Activated CD8-positive, alpha-beta T cell treated with anti-CD3 and anti-CD28 coated beads for 36 hours (primary cell): ENCODE data around the gene MED28. TPM values are rescaled to one million over a fixed set of nuclear protein-coding genes. Genes with fewer than 3 reads are reported as not detected.
"Not testable (repeated sequence)": the region's sequence is repeated elsewhere in the genome, so short reads cannot be mapped to it uniquely, and the experiment has no call there.

Experiments used
- ATAC-seq: fragments of 200-7000 bp; cut with Tn5 transposase; one replicate; pipeline ENCODE4 v1.10.0; 2021; ENCODE audit warnings: mild to moderate bottlenecking, moderate library complexity
- CTCF ChIA-PET: fragments of 350-600 bp; sonication (Branson Sonifier 250); formaldehyde crosslinking; loops from one replicate; lab custom pipeline; 2021; ENCODE audit warnings: antibody characterized with exemption; lab: Charles Lee
- POLR2A ChIA-PET: fragments of 350-600 bp; sonication (Branson Sonifier 250); formaldehyde crosslinking; loops from one replicate; lab custom pipeline; 2021; ENCODE audit warnings: antibody characterized with exemption; lab: Charles Lee
- DNase-seq: peaks from one replicate; pipeline ENCODE4 v3.0.0-alpha.2; 2020
- H3K27ac Mint-ChIP-seq: one replicate; pipeline ENCODE4 v1.8.0; 2021; ENCODE audit warnings: mild to moderate bottlenecking, mixed read lengths
- H3K27me3 Mint-ChIP-seq: one replicate; pipeline ENCODE4 v1.8.0; 2021; ENCODE audit warnings: mixed read lengths
- H3K36me3 Mint-ChIP-seq: one replicate; pipeline ENCODE4 v1.8.0; 2021; ENCODE audit warnings: low read depth, mixed read lengths
- H3K4me1 Mint-ChIP-seq: one replicate; pipeline ENCODE4 v1.8.0; 2021; ENCODE audit warnings: low read depth, mixed read lengths
- H3K4me3 Mint-ChIP-seq: one replicate; pipeline ENCODE4 v1.8.0; 2021; ENCODE audit warnings: mild to moderate bottlenecking, moderate library complexity, mixed read lengths
- H3K9me3 Mint-ChIP-seq: one replicate; pipeline ENCODE4 v1.8.0; 2021; ENCODE audit warnings: mixed read lengths
- CTCF ChIP-seq: fragments of 200-600 bp; IDR thresholded peaks from one replicate; pipeline ENCODE4 v1.8.0; 2022; ENCODE audit warnings: antibody characterized with exemption, mild to moderate bottlenecking
- intact Hi-C: fragments of 100-400 bp; cut with micrococcal nuclease; formaldehyde crosslinking; loops from one replicate; pipeline ENCODE4 v1.10.0; 2022
- total RNA-seq, 2 experiments: library from RNA; stranded (reverse); gene quantifications; one replicate each; pipeline ENCODE4 v1.2.3, GENCODE V29; 2021

MED28 gene
- 10 to 100 TPM; 56.3 to 60.8 TPM for total RNA-seq

- Mint-ChIP-seq H3K9me3 (no peaks in the 10 kb centered on the region), H3K4me3 (peak within 1 kb of the TSS; percentile 100), H3K4me1 (peaks cover 35% of the 10 kb centered on the region), H3K27ac (peak within 1 kb of the TSS; percentile 98), H3K27me3 (peaks cover 1% of the 10 kb centered on the region), H3K36me3 (peaks cover 26% of the 10 kb centered on the region)
- ChIA-PET CTCF (interaction anchor here (0.9 to 1.9 kb wide), 5 partner anchors 10 to 195 kb away, joined by 3 to 5 read pairs (median 4); no protein-coding TSS in a partner anchor), POLR2A (interaction anchor here (0.7 to 3.7 kb wide), 14 partner anchors 9 to 196 kb away, joined by 3 to 24 read pairs (median 4); partner anchors contain the start of genes DCAF16 and NCAPG)
- ATAC-seq (peak; percentile 87), DNase-seq (peak; percentile 99)
- intact Hi-C loops = loop anchor here (1.0 kb wide), 1 partner anchor 36 kb away; no protein-coding TSS in a partner anchor
- no peak for TF ChIP-seq CTCF
Observed at GRCh38 chr4:17614416-17615299, at the start of gene MED28. Gene MED28, plus strand, starts transcription at chr4:17614641. Its CDS starts 14 bp downstream, at chr4:17614655.

GRCh38 chr4:17565846-17566245, 48.6 kb upstream of the MED28 start:
- intact Hi-C loops = no loop called here
- TF ChIP-seq CTCF = no peak
- no peak for ATAC-seq
- DNase-seq = no peak
- no peaks in the 10 kb centered on the region for H3K4me1 Mint-ChIP-seq
- CTCF ChIA-PET = interaction anchor here (1.2 kb wide), 1 partner anchor 7 kb away, joined by 3 read pairs; no protein-coding TSS in a partner anchor
- POLR2A ChIA-PET = no interaction called here
- H3K27me3 Mint-ChIP-seq = no peaks in the 10 kb centered on the region
- no peaks in the 10 kb centered on the region for H3K9me3 Mint-ChIP-seq
- H3K36me3 Mint-ChIP-seq = no peaks in the 10 kb centered on the region
- H3K27ac Mint-ChIP-seq = no peak overlapping the region
- H3K4me3 Mint-ChIP-seq = no peak overlapping the region

GRCh38 chr4:17567271-17567670, 47.2 kb upstream of the MED28 start:
- Mint-ChIP-seq H3K9me3 (no peaks in the 10 kb centered on the region), H3K36me3 (no peaks in the 10 kb centered on the region), H3K27ac (no peak overlapping the region), H3K4me3 (no peak overlapping the region), H3K4me1 (no peaks in the 10 kb centered on the region), H3K27me3 (no peaks in the 10 kb centered on the region)
- no peak for ATAC-seq
- DNase-seq = no peak
- CTCF ChIA-PET = no interaction called here
- TF ChIP-seq CTCF = no peak
- POLR2A ChIA-PET = no interaction called here
- intact Hi-C loops = no loop called here

GRCh38 chr4:17574206-17574605, 40.2 kb upstream of the MED28 start:
- Mint-ChIP-seq H3K4me3 (no peak overlapping the region), H3K4me1 (peaks cover 9% of the 10 kb centered on the region), H3K36me3 (peaks cover 14% of the 10 kb centered on the region), H3K27ac (peak overlapping the region; percentile 20), H3K9me3 (no peaks in the 10 kb centered on the region), H3K27me3 (no peaks in the 10 kb centered on the region)
- intact Hi-C loops = loop anchor here (10.0 kb wide), 1 partner anchor 231 kb away; no protein-coding TSS in a partner anchor
- no peak for TF ChIP-seq CTCF
- ChIA-PET POLR2A (interaction anchor here (0.6 to 2.1 kb wide), 3 partner anchors 40 to 62 kb away, joined by 3 to 5 read pairs (median 3); partner anchors contain the start of gene MED28), CTCF (interaction anchor here (2.0 to 2.5 kb wide), 2 partner anchors 26 to 62 kb away, joined by 5 to 15 read pairs; no protein-coding TSS in a partner anchor)
- DNase-seq (no peak), ATAC-seq (no peak)

GRCh38 chr4:17575177-17575576, 39.3 kb upstream of the MED28 start:
- intact Hi-C loops = loop anchor here (10.0 kb wide), 1 partner anchor 230 kb away; no protein-coding TSS in a partner anchor
- not testable (repeated sequence) for ATAC-seq, H3K9me3 Mint-ChIP-seq, H3K27ac Mint-ChIP-seq, H3K4me3 Mint-ChIP-seq, DNase-seq, H3K27me3 Mint-ChIP-seq
- CTCF ChIA-PET = interaction anchor here (2.0 to 2.5 kb wide), 2 partner anchors 27 to 61 kb away, joined by 5 to 15 read pairs; no protein-coding TSS in a partner anchor
- POLR2A ChIA-PET = interaction anchor here (1.0 kb wide), 1 partner anchor 61 kb away, joined by 3 read pairs; no protein-coding TSS in a partner anchor
- H3K36me3 Mint-ChIP-seq = peaks cover 22% of the 10 kb centered on the region
- peaks cover 18% of the 10 kb centered on the region for H3K4me1 Mint-ChIP-seq
